ENCODE measurements around the gene SLC26A9. TPM values are rescaled to one million over a fixed set of nuclear protein-coding genes. Genes with fewer than 3 reads are reported as not detected.

SLC26A9 gene
- total and polyA plus RNA-seq, 9 of the 15 experiments (the other 6 are each of a cell fraction or from before 2014, with no cell fraction given), result 0.03 TPM; not detected in 8

DNA sequence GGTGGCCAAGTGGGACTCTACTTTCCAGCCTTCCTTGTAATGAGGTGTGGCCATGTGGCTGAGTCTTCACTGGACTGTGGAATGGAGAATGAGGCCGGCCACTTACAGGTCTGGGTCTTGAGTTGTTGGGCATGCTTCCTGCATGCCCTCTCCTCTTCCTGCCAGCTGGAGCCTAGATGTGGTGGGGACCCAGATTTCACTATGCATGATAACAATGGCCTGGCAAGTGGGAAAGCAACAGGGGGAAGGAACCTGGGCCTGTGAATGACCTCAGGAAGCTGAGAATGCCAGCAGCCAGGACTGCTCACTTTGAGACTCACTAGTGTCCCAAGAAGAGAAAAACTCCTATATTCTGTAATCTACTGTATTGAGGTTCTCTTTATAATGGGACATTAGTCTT lies 8.5 kb upstream of the SLC26A9 start:
- CTCF ChIA-PET (ENCODE audit: low intra/inter-chr PET ratio), result no interaction called here

More for the DNA sequence above, 8.5 kb upstream of the SLC26A9 start:
- Histone ChIP-seq H3K4me2 (ENCODE audit: insufficient read depth, low read length) (no peak overlapping the region), H3K36me3 (ENCODE audit: control insufficient read depth, insufficient read depth, low read length) (no peaks in the 10 kb centered on the region), H3K27ac (ENCODE audit: extremely low read depth, low read depth, low read length) (no peak overlapping the region), H3K9ac (ENCODE audit: insufficient read depth in 1 of 2, low read depth in 2 of 2, low read length in 2 of 2) (no peak overlapping the region), H3K9me1 (ENCODE audit: control insufficient read depth, insufficient read depth, low read length) (no peaks in the 10 kb centered on the region), H3K4me3 (no peak overlapping the region), H3K27me3 (ENCODE audit: control insufficient read depth in 2 of 2, insufficient read depth in 2 of 2, low read length in 2 of 2) (peaks cover 18 to 61% of the 10 kb centered on the region in 2 experiments), H4K20me1 (replicated peaks; ENCODE audit: control insufficient read depth, insufficient read depth, low read length) (peaks cover 11% of the 10 kb centered on the region), H3K4me1 (replicated peaks in 1 of 2; ENCODE audit: control insufficient read depth in 2 of 2, insufficient read depth in 2 of 2, low read length in 2 of 2) (no peaks in the 10 kb centered on the region), H3K9me3 (replicated peaks; ENCODE audit: control insufficient read depth, insufficient read depth, low read depth, low read length) (no peaks in the 10 kb centered on the region), H2AFZ (ENCODE audit: low read depth, low read length) (no peak overlapping the region), H3K79me2 (ENCODE audit: control insufficient read depth, insufficient read depth, low read length) (no peaks in the 10 kb centered on the region)
- FAIRE-seq (no peak), DNase-seq (ENCODE audit: extremely low read depth in 1 of 4, low spot score in 3 of 4) (no peak), ATAC-seq (no peak)
- TF ChIP-seq RFX1 (IDR thresholded peaks at IDR 0.05) (no peak), NFRKB (IDR thresholded peaks at IDR 0.05; ENCODE audit: low read depth) (no peak), MEIS2 (IDR thresholded peaks at IDR 0.05; ENCODE audit: partially characterized antibody) (no peak), TAF7 (tag; IDR thresholded peaks at IDR 0.05) (no peak), ZNF311 (CRISPR knock-in tag; IDR thresholded peaks at IDR 0.05) (no peak), ZNF24 (IDR thresholded peaks at IDR 0.05) (no peak), KHSRP (IDR thresholded peaks at IDR 0.05) (no peak), FUS (optimal IDR thresholded peaks at IDR 0.05; ENCODE audit: low read depth, low read length) (no peak), NCOA2 (IDR thresholded peaks at IDR 0.05; ENCODE audit: partially characterized antibody in 2 of 2) (no peak), ZFP30 (CRISPR knock-in tag; IDR thresholded peaks at IDR 0.05; ENCODE audit: borderline replicate concordance) (no peak), EGR1 (conservative IDR thresholded peaks at IDR 0.05) (no peak), ZC3H11A (IDR thresholded peaks at IDR 0.05; ENCODE audit: low read depth, low read length) (no peak), MEF2D (tag; conservative IDR thresholded peaks at IDR 0.05; ENCODE audit: low read depth) (no peak), POLR2H (tag; IDR thresholded peaks at IDR 0.05; ENCODE audit: low read depth) (no peak), ZNF696 (CRISPR knock-in tag; conservative IDR thresholded peaks at IDR 0.05) (no peak), PCBP2 (IDR thresholded peaks at IDR 0.05; ENCODE audit: low read depth, low read length, poor library complexity, severe bottlenecking) (no peak), RBM34 (IDR thresholded peaks at IDR 0.05; ENCODE audit: borderline replicate concordance, insufficient read depth, low read length) (no peak)
- TF ChIP-seq, protein P1, sequence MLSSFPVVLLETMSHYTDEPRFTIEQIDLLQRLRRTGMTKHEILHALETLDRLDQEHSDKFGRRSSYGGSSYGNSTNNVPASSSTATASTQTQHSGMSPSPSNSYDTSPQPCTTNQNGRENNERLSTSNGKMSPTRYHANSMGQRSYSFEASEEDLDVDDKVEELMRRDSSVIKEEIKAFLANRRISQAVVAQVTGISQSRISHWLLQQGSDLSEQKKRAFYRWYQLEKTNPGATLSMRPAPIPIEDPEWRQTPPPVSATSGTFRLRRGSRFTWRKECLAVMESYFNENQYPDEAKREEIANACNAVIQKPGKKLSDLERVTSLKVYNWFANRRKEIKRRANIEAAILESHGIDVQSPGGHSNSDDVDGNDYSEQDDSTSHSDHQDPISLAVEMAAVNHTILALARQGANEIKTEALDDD (IDR thresholded peaks at IDR 0.05), result no peak
- in situ Hi-C loops (cut with MboI), result no loop called here
- WGBS (ENCODE audit: insufficient coverage, low coverage, missing lambda C conversion rate), result 0% methylated on average over 1 of the region's 1 CpG
- no TSS peak for BruUV-seq (replicated peaks)
- POLR2A ChIA-PET, result interaction anchor here (0.6 to 1.4 kb wide), 4 partner anchors 9 to 1403 kb away, joined by 3 to 7 read pairs (median 4); no protein-coding TSS in a partner anchor
- intact Hi-C loops (cut with micrococcal nuclease), result no loop called here
